ENCODE measurements around the gene TGFBI. TPM values are rescaled to one million over a fixed set of nuclear protein-coding genes. Genes with fewer than 3 reads are reported as not detected.

Gene TGFBI
- total and polyA plus RNA-seq, 9 of the 15 experiments (the other 6 are each of a cell fraction or from before 2014, with no cell fraction given): 0.05 to 0.62 (median 0.08) TPM; not detected in 6

DNA sequence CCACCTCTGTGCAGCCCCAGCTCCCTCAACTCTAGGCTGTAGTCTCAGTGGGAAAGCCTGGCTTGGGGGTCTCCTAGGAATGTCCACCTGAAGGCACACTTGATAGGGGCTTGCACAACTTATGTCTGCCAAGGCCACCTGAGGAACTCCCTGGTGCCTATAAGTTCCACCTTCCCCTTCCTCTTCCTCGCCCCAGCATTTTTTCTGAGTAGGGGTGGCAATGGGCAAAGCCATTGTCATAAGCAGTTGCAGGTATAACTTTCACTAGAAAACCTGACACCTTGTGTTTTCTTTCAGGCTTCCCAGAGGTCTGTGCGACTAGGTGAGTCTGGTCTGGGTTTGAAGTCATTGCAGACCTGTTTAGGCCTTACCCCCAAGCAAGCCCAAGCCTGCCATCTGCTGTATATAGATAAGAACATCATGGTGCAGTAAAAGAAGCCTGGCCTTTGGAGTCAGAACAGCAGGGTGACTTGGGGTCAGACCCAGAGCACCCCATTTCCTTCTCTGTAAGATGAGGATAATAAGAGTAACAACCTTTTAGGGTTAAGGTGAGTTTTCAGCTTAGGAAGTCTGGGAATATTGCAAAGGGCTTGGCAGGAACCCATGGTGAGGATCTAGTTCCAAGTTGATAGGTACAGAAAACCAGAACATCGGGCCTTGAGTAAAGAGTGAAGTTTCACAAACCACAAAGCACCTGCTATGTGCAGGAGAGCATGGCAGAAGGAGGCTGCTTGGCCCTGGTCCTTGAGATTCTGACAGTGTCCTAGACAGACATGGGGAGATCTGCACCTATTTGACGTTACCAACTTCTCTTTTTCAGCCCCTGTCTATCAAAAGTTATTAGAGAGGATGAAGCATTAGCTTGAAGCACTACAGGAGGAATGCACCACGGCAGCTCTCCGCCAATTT, 33.8 kb downstream of the TGFBI start (continued):
- TF ChIP-seq, protein P1, sequence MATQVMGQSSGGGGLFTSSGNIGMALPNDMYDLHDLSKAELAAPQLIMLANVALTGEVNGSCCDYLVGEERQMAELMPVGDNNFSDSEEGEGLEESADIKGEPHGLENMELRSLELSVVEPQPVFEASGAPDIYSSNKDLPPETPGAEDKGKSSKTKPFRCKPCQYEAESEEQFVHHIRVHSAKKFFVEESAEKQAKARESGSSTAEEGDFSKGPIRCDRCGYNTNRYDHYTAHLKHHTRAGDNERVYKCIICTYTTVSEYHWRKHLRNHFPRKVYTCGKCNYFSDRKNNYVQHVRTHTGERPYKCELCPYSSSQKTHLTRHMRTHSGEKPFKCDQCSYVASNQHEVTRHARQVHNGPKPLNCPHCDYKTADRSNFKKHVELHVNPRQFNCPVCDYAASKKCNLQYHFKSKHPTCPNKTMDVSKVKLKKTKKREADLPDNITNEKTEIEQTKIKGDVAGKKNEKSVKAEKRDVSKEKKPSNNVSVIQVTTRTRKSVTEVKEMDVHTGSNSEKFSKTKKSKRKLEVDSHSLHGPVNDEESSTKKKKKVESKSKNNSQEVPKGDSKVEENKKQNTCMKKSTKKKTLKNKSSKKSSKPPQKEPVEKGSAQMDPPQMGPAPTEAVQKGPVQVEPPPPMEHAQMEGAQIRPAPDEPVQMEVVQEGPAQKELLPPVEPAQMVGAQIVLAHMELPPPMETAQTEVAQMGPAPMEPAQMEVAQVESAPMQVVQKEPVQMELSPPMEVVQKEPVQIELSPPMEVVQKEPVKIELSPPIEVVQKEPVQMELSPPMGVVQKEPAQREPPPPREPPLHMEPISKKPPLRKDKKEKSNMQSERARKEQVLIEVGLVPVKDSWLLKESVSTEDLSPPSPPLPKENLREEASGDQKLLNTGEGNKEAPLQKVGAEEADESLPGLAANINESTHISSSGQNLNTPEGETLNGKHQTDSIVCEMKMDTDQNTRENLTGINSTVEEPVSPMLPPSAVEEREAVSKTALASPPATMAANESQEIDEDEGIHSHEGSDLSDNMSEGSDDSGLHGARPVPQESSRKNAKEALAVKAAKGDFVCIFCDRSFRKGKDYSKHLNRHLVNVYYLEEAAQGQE (IDR thresholded peaks at IDR 0.05; ENCODE audit: borderline replicate concordance): peak; percentile 78
- TF ChIP-seq, protein P1 (CRISPR knock-in tag; IDR thresholded peaks at IDR 0.05; ENCODE audit: low read depth): no peak
- peak; percentile 31; the same call in 1 of the 2 replicates for TF ChIP-seq TCF3 (CRISPR knock-in tag; IDR thresholded peaks at IDR 0.05)
- TF ChIP-seq, protein P2, sequence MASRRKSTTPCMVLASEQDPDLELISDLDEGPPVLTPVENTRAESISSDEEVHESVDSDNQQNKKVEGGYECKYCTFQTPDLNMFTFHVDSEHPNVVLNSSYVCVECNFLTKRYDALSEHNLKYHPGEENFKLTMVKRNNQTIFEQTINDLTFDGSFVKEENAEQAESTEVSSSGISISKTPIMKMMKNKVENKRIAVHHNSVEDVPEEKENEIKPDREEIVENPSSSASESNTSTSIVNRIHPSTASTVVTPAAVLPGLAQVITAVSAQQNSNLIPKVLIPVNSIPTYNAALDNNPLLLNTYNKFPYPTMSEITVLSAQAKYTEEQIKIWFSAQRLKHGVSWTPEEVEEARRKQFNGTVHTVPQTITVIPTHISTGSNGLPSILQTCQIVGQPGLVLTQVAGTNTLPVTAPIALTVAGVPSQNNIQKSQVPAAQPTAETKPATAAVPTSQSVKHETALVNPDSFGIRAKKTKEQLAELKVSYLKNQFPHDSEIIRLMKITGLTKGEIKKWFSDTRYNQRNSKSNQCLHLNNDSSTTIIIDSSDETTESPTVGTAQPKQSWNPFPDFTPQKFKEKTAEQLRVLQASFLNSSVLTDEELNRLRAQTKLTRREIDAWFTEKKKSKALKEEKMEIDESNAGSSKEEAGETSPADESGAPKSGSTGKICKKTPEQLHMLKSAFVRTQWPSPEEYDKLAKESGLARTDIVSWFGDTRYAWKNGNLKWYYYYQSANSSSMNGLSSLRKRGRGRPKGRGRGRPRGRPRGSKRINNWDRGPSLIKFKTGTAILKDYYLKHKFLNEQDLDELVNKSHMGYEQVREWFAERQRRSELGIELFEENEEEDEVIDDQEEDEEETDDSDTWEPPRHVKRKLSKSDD (conservative IDR thresholded peaks at IDR 0.05; ENCODE audit: low read length): no peak
- TF ChIP-seq, protein P3, sequence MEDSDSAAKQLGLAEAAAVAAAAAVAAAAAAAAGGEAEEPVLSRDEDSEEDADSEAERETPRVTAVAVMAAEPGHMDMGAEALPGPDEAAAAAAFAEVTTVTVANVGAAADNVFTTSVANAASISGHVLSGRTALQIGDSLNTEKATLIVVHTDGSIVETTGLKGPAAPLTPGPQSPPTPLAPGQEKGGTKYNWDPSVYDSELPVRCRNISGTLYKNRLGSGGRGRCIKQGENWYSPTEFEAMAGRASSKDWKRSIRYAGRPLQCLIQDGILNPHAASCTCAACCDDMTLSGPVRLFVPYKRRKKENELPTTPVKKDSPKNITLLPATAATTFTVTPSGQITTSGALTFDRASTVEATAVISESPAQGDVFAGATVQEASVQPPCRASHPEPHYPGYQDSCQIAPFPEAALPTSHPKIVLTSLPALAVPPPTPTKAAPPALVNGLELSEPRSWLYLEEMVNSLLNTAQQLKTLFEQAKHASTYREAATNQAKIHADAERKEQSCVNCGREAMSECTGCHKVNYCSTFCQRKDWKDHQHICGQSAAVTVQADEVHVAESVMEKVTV (CRISPR knock-in tag; IDR thresholded peaks at IDR 0.05): peak; percentile 79
